ENCODE results near the gene PPFIA3.
"Not testable (repeated sequence)": the region's sequence is repeated elsewhere in the genome, so short reads cannot be mapped to it uniquely, and the experiment has no call there.

DNA sequence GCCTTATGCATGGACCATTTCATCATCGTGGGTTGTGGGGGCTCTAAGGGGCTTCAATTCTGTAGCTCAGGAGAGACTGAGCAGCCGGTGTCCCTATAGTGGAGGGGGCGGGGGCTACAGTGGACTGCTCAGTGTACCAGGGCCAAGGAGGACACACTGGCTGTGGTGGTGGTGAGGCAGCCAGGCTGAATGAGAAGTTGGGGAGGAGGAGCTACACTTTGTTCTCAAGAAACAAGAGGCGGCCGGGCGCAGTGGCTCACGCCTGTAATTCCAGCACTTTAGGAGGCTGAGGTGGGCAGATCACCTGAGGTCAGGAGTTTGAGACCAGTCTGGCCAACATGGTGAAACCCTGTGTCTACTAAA lies 27.0 kb downstream of the PPFIA3 start:
- TF ChIP-seq, protein P1, sequence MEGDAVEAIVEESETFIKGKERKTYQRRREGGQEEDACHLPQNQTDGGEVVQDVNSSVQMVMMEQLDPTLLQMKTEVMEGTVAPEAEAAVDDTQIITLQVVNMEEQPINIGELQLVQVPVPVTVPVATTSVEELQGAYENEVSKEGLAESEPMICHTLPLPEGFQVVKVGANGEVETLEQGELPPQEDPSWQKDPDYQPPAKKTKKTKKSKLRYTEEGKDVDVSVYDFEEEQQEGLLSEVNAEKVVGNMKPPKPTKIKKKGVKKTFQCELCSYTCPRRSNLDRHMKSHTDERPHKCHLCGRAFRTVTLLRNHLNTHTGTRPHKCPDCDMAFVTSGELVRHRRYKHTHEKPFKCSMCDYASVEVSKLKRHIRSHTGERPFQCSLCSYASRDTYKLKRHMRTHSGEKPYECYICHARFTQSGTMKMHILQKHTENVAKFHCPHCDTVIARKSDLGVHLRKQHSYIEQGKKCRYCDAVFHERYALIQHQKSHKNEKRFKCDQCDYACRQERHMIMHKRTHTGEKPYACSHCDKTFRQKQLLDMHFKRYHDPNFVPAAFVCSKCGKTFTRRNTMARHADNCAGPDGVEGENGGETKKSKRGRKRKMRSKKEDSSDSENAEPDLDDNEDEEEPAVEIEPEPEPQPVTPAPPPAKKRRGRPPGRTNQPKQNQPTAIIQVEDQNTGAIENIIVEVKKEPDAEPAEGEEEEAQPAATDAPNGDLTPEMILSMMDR (conservative IDR thresholded peaks at IDR 0.05 in 1 of 2, IDR thresholded peaks at IDR 0.05 in 1 of 2; ENCODE audit: low read depth in 1 of 2, low read length in 2 of 2) = not testable (repeated sequence)
- not testable (repeated sequence) for TF ChIP-seq EZH2 (IDR thresholded peaks at IDR 0.05; ENCODE audit: low read length, missing control alignments)

Measured in fibroblast of lung (primary cell).